ENCODE data around the gene NPHP4. TPM values are rescaled to one million over a fixed set of nuclear protein-coding genes. Genes with fewer than 3 reads are reported as not detected.

Gene NPHP4
- polyA plus RNA-seq, 1 donor (not counting 4 experiments of a cell fraction or from before 2014, with no cell fraction given): 3.7 TPM

DNA sequence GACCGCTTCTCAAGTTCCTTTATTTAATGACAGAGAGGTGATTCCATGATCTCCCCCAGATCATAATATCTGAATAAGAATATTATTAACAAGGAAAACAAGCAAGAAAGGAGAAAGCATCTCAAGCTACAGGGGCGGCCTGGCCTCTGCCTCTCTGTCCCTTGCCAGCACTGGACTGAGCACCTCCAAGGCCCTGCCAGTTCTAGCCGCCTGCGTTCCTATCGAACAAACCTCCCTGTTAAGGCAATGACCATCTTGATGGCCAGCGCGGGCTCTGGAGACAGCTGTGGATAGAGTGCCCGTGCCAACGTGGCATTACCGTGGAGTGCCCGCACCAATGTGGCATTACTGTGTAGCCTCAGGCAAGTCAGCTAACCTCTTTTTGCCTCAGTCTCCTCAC is 84.8 kb downstream of the NPHP4 start:
- H3K36me3 ChIP-seq (ENCODE audit: control insufficient read depth in 2 of 2, extremely low read depth in 1 of 2, insufficient read depth in 2 of 2, low read length in 2 of 2): peaks cover 3% of the 10 kb centered on the region in 2 experiments
- H3K9ac ChIP-seq (ENCODE audit: control insufficient read depth, extremely low read depth, insufficient read depth, low read length): no peak overlapping the region
- no peaks in the 10 kb centered on the region for H3K79me2 ChIP-seq (ENCODE audit: control insufficient read depth, insufficient read depth, low read length)
- no peaks in the 10 kb centered on the region for H3K9me3 ChIP-seq (ENCODE audit: control insufficient read depth, low read depth, low read length)
- H3K4me2 ChIP-seq (ENCODE audit: control insufficient read depth, extremely low read depth, insufficient read depth, low read depth, low read length): no peak overlapping the region
- no peak overlapping the region for H2AFZ ChIP-seq (ENCODE audit: control insufficient read depth, low read length)
- no peaks in the 10 kb centered on the region for H4K20me1 ChIP-seq (ENCODE audit: control insufficient read depth, extremely low read depth, insufficient read depth, low read length)
- no peaks in the 10 kb centered on the region for H3K9me1 ChIP-seq (ENCODE audit: control insufficient read depth, extremely low read depth, insufficient read depth, low read length)
- H3K4me1 ChIP-seq (ENCODE audit: control insufficient read depth, extremely low read depth, insufficient read depth, low read length): no peaks in the 10 kb centered on the region
- H3K27ac ChIP-seq (ENCODE audit: control insufficient read depth, insufficient read depth, low read length): no peak overlapping the region
- H3K4me3 ChIP-seq (ENCODE audit: control insufficient read depth in 2 of 3, extremely low read depth in 1 of 3, insufficient read depth in 2 of 3, low read depth in 1 of 3, low read length in 3 of 3): no peak overlapping the region
- dilution Hi-C loops (cut with MboI; ENCODE audit: extremely low pct_ligation_motif_present, low sequenced_read_pairs): no loop called here
- DNase-seq (ENCODE audit: low read depth, low spot score): no peak
- no peak for TF ChIP-seq EZH2 (IDR thresholded peaks at IDR 0.05; ENCODE audit: low read length)
- TF ChIP-seq, protein P1, sequence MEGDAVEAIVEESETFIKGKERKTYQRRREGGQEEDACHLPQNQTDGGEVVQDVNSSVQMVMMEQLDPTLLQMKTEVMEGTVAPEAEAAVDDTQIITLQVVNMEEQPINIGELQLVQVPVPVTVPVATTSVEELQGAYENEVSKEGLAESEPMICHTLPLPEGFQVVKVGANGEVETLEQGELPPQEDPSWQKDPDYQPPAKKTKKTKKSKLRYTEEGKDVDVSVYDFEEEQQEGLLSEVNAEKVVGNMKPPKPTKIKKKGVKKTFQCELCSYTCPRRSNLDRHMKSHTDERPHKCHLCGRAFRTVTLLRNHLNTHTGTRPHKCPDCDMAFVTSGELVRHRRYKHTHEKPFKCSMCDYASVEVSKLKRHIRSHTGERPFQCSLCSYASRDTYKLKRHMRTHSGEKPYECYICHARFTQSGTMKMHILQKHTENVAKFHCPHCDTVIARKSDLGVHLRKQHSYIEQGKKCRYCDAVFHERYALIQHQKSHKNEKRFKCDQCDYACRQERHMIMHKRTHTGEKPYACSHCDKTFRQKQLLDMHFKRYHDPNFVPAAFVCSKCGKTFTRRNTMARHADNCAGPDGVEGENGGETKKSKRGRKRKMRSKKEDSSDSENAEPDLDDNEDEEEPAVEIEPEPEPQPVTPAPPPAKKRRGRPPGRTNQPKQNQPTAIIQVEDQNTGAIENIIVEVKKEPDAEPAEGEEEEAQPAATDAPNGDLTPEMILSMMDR (optimal IDR thresholded peaks at IDR 0.05 in 1 of 3, IDR thresholded peaks at IDR 0.05 in 1 of 3, conservative IDR thresholded peaks at IDR 0.05 in 1 of 3; ENCODE audit: extremely low read depth in 1 of 3, insufficient read depth in 2 of 3, low read length in 3 of 3): no peak
- no peak for FAIRE-seq
- H3K27me3 ChIP-seq (ENCODE audit: control insufficient read depth, extremely low read depth, insufficient read depth, low read length): no peaks in the 10 kb centered on the region

DNA sequence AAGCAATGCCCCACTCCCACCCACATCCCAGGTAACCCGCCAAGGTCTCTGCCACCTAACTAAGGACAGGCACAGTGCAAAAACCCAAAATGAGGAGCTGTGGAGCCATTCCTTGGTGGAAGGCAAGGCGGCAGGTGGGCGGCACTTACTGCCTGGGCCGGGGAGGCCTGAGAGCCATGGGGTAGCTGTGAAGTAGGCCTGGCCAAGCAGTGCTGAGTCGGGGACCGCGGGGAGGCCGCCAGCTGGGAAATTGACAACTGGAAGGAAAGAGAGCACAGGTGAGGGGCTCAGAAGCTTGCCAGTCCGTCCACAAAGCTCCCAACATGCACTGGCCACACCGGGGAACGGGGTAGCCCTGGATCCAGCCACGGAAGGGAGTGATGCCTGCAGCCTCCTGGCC is 85.3 kb downstream of the NPHP4 start:
- Histone ChIP-seq H3K4me2 (ENCODE audit: control insufficient read depth, extremely low read depth, insufficient read depth, low read depth, low read length) (no peak overlapping the region), H3K79me2 (ENCODE audit: control insufficient read depth, insufficient read depth, low read length) (no peaks in the 10 kb centered on the region), H4K20me1 (ENCODE audit: control insufficient read depth, extremely low read depth, insufficient read depth, low read length) (no peaks in the 10 kb centered on the region), H3K4me3 (ENCODE audit: control insufficient read depth in 2 of 3, extremely low read depth in 1 of 3, insufficient read depth in 2 of 3, low read depth in 1 of 3, low read length in 3 of 3) (no peak overlapping the region), H3K9me3 (ENCODE audit: control insufficient read depth, low read depth, low read length) (no peaks in the 10 kb centered on the region), H3K4me1 (ENCODE audit: control insufficient read depth, extremely low read depth, insufficient read depth, low read length) (no peaks in the 10 kb centered on the region), H3K9me1 (ENCODE audit: control insufficient read depth, extremely low read depth, insufficient read depth, low read length) (no peaks in the 10 kb centered on the region), H3K36me3 (ENCODE audit: control insufficient read depth in 2 of 2, extremely low read depth in 1 of 2, insufficient read depth in 2 of 2, low read length in 2 of 2) (peaks cover 3% of the 10 kb centered on the region in 2 experiments), H3K9ac (ENCODE audit: control insufficient read depth, extremely low read depth, insufficient read depth, low read length) (no peak overlapping the region), H2AFZ (ENCODE audit: control insufficient read depth, low read length) (no peak overlapping the region), H3K27me3 (ENCODE audit: control insufficient read depth, extremely low read depth, insufficient read depth, low read length) (no peaks in the 10 kb centered on the region), H3K27ac (ENCODE audit: control insufficient read depth, insufficient read depth, low read length) (no peak overlapping the region)
- no peak for FAIRE-seq
- no peak for DNase-seq (ENCODE audit: low read depth, low spot score)
- dilution Hi-C loops (cut with MboI; ENCODE audit: extremely low pct_ligation_motif_present, low sequenced_read_pairs): no loop called here
- no peak for TF ChIP-seq EZH2 (IDR thresholded peaks at IDR 0.05; ENCODE audit: low read length)
- TF ChIP-seq, protein P1 (optimal IDR thresholded peaks at IDR 0.05 in 1 of 3, IDR thresholded peaks at IDR 0.05 in 1 of 3, conservative IDR thresholded peaks at IDR 0.05 in 1 of 3; ENCODE audit: extremely low read depth in 1 of 3, insufficient read depth in 2 of 3, low read length in 3 of 3): no peak
